Measurements from ENCODE around the gene MTG2.
"Not testable (repeated sequence)": the region's sequence is repeated elsewhere in the genome, so short reads cannot be mapped to it uniquely, and the experiment has no call there.

The MTG2 gene

DNA sequence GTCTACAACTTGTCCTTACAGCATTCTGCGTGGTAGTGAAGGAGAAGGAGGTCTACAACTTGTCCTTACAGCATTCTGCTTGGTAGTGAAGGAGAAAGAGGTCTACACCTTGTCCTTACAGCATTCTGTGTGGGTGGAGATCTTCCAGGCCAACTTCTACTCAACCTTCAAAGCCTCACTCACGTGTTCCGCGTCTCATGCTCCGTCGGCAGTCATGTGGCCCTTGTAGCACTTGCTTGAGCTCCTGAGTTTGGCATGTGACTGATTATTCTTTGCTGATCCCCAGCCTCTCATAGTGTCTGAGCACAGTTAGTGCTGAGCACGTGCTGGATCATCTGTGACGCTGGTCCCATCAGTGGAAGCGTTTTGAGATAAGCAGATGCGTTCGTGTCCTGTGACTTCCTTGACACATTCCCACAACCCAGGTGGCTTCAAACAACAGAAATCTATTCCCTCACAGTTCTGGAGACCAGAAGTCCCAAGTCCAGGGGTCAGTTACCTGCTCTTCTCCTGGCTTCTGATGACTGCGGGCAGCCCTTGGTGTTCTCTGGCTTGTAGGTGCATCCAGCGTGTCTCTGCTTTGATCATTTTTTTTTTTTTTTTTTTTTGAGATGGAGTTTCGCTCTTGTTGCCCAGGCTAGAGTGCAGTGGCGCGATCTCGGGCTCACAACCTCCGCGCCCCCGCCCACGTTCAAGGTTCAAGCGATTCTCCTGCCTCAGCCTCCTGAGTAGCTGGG lies 36.6 kb upstream of the MTG2 start:
- no peak for DNase-seq

DNA sequence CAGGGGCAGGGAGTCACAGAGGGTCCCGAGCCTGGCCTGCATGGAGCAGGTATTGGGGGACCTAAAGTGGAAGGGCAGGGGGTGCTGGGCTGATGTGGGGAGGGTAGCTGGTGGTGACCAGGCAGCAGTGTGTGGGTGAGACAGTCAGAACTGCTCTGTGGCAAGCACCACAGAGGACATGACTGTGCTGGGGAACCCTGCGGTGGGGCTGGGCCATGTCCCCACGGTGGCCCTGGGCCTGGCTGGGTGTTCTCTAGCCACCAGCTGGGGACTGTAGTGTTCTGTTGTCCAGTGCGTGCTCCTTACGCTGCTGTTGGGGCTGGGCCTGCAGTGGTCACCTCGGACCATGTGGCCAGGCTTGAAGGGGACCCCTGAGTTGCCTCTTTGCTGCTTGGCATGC lies 35.7 kb upstream of the MTG2 start:
- no peak for DNase-seq

DNA sequence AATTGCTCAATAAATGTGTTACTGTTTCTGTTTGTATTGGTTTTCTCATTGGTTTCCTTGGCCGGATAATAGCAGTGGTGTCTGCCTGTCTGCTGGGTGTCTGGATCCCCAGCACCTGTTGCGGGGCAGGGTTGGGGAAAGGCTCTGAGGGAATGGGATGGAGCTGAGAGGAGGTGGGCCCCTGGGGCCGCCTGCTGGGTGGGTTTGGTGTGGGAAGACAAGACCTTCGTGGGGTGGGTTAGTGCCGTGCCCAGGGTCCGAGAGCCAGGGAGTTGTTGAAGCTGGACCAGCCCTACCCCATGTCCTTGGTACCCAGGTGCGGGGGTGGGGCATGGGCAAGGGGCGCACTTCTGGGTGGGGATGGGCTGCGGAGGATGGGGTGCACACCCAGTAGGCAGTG lies 35.3 kb upstream of the MTG2 start:
- DNase-seq: no peak

DNA sequence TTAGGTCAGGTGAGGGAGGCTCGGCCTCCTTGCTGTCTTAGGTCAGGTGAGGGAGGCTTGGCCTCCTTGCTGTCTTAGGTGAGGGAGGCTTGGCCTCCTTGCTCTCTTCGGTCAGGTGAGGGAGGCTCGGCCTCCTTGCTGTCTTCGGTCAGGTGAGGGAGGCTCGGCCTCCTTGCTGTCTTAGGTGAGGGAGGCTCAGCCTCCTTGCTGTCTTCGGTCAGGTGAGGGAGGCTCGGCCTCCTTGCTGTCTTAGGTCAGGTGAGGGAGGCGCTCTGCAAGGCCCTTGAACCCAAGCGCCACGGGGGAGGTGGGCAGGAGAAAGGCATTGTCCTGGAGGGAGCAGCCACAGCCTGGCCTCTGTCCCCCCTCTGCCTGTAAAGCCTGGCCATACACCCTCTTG lies 34.4 kb upstream of the MTG2 start:
- not testable (repeated sequence) for DNase-seq

DNA sequence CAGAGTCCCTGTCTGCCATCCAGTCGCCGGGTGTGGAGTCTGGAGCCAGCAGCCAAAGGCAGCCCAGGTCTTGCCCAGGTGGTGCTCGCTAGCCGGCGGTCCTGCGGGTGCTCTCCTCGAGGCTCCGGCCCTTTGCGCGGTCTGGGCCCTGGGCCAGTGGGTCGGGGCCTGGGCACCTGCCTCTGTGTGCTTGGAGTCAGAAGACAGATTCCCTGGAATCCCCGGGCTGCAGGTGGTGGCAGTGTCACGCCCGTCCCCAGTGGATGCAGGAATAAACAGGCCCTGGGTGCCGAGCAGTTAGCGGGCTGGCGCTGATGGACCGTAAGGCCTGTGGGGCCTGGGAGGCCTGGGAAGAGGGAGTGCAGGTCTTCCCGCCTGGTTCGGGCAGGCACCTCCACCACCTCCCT lies 33.9 kb upstream of the MTG2 start:
- no peak for DNase-seq

DNA sequence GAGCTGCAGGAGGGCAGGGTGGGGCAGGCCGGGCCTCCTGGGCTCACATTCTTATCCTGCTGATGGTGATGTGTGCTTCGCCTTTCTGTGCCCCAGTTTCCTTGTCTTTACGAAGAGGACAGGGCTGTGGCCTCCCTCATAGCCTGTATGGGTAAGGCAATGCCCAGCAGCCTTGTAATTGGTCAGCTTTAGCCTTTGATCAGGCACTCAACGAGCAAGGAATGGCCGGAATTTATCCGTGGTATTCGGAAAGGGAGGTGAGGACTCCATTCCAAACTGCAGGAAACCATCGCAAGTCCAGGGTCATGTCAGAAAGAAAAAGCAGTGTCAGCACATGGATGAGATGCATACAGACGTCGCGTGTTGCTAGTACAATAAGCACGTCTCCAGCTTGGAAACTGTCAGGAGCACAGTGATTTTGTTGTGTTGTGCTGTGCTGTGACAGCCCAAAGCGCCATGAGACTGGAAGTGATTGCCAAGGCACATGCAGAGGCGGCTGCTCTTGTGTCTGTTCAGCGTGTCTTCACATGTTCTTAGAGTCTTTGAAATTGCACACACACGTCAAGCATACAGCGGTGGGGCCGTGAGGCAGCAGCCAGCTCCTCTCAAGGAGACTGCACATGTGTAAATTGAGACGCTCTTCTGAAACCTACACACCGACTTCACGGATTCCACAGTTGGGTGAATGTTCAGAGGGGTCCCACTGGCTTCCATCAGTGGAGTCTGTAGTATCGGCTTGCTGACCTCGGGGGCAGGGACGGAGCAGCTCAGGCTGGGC lies 33.1 kb upstream of the MTG2 start:
- peak; percentile 88 for DNase-seq

DNA sequence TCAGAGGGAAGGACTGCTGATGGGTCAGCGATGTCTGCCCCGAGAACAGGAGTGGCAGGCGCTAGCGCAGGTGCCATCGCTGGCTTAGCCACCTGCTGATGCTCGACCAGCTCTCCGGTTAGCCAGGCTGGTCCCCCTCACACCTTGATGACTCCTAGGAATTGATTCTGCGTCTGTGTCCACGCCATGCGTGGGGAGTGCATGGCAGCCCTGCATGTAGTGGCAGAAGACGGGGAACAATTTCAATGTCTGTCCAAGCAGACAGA lies 32.6 kb upstream of the MTG2 start:
- no peak for DNase-seq

DNA sequence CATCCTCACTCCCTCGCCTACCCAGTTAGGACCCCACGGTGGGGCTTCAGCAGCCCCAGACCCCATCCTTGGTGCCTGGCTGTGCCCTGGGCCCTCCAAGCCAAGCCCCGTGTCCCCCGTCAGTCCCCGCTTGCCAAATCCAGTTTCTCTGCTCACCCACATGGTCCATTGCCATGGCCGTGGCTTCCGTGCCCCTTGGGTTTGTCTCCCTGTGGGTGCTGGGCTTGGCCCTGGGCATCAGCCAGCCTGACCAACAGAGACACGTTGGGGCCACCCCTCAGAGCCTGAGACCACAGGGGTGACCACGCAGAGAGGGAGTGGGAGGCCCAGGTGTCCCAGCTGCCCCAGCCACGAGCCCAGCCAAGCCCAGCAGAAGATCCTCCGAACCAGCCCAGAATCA lies 31.6 kb upstream of the MTG2 start:
- no peak for DNase-seq

DNA sequence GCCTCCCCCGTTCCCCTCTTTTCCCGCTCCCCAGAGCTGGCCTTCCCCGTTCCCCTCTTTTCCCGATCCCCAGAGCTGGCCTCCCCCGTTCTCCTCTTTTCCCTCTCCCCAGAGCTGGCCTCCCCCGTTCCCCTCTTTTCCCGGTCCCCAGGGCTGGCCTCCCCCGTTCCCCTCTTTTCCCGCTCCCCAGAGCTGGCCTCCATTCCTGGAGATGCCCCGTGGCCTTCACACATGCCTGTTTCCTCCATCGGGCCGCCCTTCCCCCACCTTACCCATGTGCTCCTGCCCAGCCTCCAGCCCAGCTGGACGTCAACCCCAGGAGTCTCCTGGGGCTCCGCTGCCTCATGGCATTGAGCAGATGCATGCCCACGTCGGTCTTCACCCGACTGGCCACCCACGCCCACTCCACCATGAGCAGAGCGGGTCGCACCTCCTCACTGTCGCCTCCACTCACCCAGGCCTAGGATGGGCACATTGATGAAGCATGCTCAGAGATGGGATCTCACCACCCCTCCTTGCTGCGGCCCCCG lies 30.9 kb upstream of the MTG2 start:
- DNase-seq: no peak

DNA sequence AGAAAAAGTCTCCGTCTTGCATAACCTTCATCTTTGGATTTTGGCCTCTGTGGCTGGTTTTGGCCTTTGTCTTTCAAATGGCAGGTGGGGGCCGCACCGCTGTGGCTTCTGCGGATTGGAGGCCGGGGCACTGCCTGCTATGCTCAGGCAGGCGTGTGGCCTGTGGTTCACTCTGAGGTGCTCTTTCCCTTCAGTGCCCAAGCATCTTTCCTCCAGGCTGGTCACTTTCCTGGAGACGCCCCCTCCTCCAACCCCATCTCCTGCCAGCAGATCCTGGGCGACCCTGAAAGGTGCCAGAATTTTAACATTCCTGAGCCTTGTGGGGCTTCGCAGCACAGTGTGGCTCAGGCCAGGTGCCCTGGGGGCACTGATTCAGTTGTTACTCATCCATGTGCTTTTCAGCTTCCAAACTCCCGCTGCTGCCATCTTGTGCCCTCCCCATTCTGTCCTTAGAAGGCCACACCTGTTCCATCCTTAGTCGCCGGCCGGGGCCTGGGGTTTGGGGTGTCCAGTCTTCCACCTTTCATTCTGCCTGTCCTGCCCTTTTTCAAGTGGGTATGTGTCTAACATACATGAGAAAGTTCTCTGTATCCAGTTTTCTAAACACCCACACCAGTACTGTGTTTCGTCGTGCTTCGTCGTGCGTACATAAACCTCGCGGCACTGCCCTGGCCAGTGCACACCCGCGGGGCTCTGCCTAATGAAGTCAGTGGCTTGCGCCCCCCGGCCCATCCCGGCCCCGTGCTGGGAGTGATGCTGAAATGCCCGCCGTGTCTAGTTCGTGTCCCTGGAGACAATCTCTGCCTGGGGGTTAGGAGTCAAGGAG lies 27.2 kb upstream of the MTG2 start:
- DNase-seq: peak; percentile 91

DNA sequence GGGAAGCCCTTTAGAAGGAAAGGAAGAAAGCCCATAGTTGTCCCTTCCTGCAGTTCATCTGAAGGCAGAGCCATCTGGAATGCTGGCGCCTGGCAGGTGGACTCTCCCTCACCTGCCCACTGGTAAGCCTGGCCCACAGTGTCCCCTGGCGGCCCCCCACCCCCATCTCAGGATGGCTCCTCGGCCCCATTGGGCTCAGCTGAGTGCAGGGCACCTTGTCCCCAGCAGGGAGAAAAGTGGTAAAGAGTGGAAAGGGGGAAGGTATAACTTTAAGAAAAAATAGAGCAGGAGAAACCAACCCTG lies 26.6 kb upstream of the MTG2 start:
- DNase-seq: no peak

DNA sequence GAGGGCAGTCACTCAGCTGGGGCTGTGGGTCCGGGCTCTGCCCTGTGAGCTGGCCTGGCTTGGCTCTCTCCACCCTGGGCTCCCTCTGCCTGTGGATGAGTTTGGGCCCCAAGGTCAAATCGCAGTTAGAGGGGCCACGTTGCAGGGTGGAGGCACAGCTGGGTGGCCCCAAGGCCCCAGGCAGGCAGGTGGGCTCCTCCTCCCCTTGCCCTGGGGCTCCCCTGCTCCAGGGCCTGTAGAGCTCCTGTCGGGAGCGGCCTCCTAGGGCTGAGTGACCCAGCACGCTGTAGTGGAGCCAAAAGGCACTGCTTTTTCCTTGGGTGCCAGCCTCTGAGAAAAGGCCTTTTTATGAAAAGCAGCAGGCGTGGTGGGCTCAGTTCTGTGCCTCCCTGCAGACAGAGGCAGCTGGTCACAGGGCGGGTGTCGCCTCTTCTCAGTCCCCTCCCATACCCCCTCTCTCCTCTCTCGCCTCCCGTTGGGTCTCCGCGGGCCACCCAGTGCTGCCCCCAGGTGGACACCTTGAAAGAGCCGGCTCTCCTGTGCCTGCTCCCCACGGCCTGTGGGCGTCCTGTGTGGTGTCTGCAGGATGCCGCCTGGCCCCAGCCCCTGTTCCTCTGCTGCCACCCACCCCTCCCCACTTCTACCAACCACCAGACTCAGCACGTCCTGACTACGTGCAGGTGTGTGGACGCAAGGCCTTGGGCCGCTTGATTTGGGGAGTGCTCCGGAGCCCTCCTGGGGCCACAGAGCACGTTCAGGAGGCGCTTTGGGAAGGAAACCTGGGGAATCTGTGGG lies 26.0 kb upstream of the MTG2 start:
- peak; percentile 88 for DNase-seq

DNA sequence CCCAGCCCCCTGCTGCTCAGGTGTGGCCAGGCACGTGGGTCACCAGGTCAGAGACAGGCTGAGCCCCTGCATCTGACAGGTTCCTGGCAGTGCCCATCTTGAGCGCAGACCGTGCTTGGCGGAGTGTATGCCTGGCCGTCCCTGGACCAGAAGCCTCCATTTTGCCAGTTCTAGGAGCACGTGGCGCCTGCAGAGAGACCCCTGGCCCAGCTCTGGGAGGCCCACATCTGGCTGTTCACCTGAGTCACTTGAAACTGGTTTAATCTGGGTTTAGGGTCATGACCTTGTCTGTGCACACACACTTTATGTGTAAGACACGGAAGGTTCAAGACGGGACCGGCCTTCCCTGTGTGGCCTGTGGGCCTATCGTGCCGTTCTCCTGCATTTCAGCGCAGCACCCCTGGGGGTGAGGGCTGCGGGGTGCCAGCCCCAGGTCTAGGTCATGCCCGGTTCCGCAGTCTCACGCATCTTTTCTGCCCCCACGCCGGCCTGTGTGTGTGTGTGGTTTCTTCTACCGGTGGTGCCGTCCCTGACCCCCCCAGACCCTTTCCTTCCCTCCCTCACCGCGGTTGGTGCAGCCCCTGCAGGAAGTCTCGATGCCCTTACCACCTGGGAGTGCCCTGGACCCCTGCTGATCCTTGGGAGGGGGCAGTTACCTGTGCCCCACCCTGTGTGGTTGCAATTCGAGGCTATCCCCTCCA lies 25.3 kb upstream of the MTG2 start:
- no peak for DNase-seq

DNA sequence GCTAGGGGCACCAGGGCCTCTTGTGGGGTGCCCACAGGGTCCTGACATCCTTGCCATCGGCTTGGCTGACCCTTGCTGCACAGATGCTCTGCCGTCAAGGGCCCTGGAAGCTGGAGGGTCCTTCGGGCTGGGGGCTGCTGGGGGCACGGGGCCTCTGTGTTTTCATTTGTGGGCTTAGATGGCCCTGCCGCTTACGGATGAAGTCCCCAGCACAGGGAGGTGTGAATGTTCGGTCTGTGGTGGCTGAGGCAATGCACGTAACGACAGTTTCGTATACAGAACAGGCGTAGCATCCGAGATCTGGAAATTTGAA lies 24.8 kb upstream of the MTG2 start:
- no peak for DNase-seq

DNA sequence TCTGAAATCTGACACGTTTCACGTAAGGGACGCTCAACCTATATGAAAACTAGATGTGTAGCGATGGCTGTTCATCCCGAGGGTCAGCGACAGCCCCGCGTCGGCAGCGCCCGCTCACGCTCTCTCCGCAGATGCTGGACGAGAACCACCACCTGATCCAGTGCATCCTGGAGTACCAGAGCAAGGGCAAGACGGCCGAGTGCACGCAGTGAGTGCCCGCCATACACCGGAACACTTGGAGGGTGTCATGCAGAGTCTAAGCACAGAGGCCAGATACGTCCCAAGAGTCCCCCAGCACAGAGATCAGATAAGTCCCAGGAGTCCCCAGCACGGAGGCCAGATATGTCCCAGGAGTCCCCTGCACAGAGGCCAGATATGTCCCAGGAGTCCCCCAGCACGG lies 24.3 kb upstream of the MTG2 start:
- DNase-seq: no peak

DNA sequence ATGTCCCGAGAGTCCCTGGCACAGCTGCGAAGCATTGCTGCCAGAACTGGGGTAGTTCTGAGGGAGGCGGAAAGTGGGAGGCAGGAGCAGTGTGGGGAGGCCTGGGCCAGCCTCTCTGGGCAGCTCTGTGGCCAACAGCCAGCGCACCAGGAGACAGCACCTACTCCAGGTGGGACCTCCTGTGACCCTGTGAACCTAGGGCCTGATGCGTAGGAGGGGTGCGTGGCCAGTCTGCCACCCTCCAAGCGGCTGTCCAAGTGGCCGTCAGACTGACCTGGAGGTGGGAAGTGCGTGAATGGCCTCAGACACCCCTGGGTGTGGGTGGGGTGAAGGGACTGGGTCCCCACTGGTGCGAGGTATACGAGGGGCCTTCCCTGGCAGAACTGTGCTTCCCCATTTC lies 23.8 kb upstream of the MTG2 start:
- no peak for DNase-seq

DNA sequence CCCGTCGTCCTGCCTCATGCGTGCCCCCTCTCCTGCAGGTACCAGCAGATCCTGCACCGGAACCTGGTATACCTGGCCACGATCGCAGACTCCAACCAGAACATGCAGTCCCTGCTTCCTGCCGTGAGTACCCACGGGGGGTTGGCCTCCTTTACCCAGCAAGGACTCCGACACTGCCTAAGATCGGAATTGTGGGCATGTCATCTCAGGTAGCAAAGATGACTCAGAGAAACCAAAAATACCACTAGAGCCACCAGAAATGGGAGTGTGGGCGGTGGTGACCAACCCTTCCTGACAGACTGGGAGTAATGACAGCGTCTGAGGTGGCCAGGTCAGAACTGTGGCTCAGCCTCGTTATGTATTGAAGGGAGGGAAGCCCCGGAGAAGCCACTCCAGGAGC lies 23.0 kb upstream of the MTG2 start:
- DNase-seq: peak; percentile 75

DNA sequence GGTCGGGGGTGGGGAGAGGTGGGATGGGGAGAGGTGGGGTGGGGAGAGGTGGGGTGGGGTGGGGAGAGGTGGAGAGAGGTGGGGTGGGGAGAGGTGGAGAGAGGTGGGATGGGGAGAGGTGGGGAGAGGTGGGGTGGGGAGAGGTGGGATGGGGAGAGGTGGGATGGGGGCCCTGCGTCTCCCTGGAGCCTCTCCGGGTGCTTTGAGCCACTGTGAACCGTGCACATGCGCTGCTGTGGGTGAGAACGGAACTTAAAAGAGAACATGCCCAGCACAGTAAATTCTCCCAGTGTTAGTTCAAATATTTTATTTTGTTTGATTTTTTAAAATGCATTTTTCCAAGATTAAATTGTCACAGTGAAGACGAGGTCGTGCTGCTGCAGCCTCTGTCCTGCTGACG lies 22.6 kb upstream of the MTG2 start:
- DNase-seq: no peak

DNA sequence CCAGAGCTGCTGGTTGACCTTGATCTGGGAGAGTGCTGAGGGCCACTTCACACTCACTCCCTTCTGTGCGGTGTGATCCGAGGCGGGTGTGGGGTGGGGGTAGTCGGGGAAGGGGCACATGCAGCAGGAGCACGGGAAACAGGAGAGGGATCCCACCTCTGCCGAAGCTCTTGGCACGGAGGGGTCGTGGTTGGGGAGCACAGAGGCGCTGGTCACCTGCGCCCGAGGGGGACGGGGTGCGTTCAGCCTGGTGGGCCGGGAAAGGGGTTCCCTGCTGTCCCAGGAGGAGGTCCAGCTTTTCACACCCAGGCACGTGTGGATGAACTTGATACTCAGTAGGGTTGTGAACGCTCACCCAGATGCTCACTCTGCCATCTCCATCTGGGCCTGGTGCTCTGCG lies 22.0 kb upstream of the MTG2 start:
- no peak for DNase-seq

DNA sequence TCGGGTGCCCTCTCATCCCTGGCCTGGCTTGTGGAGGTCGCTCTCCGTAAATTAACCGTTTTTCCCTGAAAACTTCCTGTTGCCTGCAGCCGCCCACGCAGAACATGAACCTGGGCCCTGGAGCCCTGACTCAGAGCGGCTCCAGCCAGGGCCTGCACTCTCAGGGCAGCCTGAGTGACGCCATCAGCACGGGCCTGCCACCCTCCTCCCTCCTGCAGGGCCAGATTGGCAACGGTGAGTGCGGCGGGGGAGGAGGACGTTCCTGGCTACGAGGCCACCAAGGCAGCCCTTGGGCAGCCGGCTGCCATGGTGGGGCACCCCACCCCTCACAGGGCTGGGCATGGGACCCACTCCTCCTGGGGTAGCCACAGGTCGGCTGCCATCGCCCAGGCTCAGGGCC lies 21.5 kb upstream of the MTG2 start:
- DNase-seq: peak; percentile 69

DNA sequence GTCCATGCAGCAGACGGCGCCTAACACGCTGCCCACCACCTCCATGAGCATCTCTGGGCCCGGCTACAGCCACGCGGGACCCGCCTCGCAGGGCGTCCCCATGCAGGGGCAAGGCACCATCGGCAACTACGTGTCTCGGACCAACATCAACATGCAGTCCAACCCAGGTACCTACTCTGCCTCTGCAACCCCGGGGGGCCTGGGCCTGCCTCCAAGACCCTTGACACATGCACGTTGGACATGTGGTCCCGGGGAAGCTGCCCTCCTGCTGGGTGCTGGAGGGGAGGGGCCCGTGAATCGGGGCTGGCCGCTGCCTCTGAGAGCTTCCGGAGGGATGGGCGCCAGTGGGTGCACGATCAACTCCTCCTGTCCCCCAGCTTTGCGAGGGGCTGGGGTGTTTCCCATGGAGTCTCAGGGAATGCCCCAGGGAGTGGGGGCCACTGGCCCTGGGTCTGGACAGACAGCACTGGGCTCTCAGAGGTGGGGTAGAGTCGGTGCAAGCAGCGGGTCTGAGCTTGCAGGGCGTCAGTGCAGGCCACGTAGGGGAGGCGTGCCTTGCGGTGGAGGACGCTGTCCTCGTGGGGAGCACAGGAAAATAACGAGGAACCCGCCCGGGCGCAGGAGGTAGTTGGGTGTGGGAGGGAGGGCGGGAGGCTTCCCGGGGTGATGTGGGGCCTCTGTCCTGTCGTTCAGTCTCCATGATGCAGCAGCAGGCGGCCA lies 19.9 kb upstream of the MTG2 start:
- no peak for DNase-seq

DNA sequence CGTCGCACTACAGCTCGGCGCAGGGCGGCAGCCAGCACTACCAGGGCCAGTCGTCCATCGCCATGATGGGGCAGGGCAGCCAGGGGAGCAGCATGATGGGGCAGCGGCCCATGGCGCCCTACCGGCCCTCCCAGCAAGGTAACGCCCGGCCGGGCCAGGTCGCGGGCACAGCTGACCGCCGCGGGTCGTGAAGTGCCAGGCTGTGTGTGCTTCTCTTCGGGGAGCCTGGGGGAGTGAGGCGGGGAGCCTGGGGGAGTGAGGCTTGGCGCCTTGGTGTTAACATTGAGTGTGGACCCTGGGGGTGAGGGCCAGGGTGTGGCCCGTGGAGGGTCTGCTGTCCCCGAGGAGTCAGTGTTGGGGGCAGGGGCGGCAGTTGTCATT lies 19.4 kb upstream of the MTG2 start:
- no peak for DNase-seq

Measured in islet precursor cell (in vitro differentiated cells).